GM18519 (cell line): ENCODE data around the gene DRG1.
"Not testable (repeated sequence)": the region's sequence is repeated elsewhere in the genome, so short reads cannot be mapped to it uniquely, and the experiment has no call there.

Experiments used
- ATAC-seq: cut with Tn5 transposase; IDR thresholded peaks from one replicate; pipeline ENCODE4 v1.9.1; 2021; ENCODE audit warnings: mild to moderate bottlenecking, moderate library complexity; ENCODE audit not compliant: unreplicated experiment, low FRiP score

DRG1 gene

DNA sequence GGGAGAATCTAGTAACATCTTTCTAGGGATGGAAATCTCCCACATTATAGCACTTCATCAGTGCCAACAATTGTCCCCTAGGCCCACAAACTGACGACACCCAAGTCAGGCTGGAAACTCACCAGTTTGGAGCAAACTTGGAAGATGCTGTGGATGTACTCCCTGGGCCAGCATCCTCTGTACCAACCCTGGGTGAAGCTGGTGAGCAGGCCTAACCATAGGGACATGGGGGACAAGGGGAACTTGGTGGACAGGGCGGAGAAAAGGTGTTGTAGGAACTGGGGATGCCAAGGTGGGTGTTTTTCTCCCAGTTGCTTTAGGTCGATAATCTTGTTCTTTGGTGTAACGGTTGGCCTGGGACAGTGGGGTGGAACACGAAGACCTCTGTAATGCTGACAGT is 42.2 kb downstream of the DRG1 start:
- ATAC-seq = no peak

DNA sequence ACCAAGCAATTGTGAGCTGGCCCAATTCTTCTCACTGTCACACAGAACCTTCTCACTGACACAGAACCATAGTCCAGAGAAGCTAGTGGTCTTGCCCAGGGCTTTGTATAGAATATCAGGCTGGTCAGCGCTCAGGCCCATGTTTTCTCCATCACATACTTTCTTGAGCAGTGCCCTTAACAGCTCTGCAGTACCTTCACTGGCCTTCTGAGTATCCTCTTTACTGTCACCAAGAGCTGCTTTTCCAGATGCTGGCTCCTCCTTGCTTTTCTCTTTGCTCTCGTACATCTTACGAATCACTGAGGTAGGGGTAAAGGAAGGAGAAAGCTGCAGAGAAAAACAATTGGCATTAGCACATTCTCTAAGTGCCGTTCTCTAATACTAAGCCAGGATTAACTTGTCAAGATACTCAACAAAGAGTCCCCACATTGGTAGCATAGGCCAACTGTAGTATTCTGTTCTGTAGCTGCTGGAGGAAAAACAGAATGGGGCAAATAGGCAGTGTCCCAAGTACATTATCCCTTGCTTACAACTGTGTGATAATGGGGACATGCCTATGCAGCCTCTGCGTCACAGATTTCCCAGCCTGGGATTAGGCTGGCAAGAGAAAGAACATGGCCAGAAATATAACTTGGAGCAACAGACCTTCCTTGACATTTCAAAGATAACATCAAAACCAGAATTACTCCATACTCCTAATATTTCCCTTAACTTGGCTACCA is 43.5 kb downstream of the DRG1 start:
- ATAC-seq = no peak

DNA sequence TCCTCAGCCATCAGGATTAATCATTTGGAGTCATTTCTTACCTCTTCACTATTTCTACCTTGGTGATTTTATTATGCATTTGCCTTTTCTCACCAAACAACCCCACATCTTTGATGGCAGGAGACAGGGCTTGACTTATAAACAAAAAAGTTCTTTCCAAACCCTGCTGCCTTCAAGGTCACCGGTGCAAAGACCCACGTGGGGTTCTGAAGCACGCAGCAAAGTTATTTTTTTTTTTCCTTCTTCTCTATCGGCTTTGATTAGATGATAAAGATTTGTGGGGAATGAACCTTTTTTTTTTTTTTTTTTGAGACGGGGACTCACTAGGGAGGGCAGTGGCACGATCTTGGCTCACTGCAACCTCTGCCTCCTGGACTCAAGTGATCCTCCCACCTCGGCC is 44.1 kb downstream of the DRG1 start:
- ATAC-seq = no peak

DNA sequence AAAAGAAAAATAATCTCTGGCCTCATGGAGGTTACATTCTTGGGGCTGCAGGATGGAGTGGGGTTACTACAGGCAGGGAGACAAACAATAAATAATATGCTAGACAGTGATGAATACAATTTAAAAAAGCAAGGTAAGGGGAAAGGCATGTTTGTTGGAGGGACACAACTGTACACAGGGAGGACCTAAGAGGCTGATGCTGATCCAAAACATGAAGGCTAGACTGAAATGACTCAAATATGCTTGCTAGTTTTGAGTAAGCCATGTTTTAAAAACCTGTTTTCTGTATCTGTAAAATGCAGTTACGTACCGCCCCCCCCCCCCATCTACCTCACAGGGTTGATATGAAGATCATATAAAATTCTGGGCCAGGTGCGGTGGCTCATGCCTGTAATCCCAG is 46.2 kb downstream of the DRG1 start:
- ATAC-seq = no peak

DNA sequence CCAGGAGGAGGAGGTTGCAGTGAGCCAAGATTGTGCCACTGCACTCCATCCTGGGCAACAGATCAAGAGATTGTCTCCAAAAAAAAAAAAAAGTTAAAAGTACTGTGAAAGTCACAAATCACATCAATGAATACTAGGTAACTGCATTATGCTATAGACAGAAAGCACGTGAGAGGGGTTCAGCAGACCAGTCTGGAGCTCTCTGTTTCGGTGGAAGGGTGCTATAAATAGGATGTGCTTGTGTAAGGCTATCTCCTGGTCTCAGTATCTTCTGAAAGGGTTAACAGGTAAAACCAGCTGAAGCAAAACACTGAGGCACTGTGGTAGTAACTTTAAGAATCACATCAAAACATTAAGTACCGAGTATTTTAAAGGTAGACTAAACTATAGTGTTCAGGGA is 46.8 kb downstream of the DRG1 start:
- ATAC-seq = no peak

DNA sequence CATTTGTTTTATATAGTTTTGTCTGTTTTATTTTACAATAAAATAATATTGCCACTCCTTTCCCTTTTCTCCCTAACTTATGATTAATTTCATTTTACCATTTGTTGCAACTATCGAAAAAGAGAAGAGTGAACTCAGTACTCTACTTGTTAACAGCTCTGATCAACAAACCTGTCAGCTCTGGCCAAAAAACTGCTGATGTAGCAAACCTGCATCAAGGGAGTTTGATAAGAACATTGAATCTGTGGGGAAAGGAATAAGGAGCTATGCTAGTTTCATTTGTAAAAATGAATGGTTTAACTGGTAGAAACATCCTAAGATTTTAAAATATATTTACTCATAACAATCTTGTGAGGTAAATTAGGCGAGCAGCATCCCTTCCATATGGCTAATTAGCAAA is 47.4 kb downstream of the DRG1 start:
- ATAC-seq = no peak

DNA sequence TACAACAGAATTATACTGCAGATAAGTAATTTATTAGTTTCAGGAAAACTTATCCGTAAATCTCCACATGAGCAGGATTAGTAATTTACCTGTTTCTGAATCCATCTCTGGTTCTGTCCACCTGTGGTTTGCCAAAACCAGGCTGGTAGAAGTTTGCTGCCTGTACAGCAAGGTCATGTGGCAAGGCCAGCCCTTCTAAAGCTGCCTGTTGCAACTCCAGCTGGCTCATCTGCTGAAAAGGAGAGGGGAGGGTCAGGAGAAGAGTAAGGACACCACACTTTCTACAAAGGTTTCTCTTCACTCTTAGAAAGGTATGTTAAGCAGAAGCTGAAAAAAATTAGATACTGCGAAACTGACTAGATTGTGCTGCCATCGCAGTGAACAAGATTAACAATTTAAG is 47.9 kb downstream of the DRG1 start:
- no peak for ATAC-seq

DNA sequence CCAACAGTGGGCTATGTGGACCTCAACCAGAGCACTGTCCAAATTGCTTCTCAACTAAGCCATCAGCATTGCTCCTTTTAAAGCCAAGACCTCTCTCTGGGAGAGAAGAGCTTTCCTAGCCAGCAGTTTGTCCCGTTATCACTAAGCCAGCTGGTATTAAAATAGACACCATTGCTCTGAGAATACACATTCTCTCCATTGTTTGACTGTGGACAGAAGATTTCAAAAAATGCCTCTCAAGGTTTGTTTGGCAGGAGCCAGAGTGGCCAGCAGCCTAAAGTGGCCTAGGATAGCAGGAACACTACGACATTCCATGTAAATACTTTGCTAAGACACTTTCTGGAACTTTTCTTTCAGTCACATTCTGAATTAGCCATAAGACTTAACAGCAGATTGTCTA is 49.0 kb downstream of the DRG1 start:
- ATAC-seq = no peak

DNA sequence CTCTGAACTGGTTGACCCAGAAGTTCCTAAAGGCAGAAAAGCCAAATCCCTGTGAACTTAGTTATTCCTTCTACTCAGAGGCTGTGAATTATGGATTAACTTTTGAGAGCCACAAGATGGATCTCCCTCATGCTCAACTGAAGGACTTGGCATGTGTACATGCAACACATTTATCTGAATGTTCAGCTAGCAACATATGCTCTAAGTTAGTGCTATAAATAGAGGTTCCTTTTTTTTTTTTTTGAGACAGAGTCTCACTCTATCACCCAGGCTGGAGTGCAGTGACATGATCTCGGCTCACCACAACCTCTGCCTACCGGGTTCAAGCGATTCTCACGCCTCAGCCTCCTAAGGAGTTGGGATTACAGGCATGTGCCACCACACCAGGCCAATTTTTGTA is 50.1 kb downstream of the DRG1 start:
- ATAC-seq = no peak

DNA sequence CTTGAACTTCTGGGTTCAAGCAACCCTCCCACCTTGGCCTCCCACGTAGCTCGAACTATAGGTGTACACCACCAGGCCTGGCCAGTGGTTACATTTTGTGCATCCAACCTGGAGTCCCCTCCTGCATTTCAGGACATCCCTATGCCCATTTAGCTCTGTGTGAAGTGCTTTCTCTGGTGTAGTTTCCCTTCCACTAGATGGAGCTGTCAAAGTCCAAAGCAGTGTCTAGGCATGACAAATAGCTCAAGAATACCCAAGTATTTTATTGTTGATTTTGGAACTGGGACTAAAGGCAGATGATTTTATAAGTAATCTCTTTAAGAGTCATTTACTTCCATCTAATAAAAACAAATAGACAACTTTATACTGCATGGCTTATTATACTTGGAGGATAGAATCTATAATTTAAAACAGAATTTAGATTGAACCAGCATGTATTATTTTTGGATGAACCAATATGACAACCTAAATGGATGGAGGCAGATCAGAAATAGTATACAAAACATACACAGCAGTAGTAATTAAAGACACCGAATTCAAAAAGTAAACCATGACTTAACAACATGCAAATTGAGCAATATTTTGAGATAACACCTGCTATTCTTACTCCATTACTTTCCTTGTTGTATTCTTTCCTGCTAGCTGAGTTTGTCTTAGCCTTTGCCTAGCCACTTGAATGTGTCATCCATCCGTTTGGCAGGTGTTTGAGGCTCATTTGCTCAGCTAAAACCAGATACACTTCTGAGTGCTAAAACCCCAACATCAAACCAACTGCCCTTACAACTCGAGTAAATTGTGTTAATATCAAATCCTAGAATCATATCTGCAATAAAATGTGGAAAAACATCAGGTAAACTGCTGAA is 52.5 kb downstream of the DRG1 start:
- ATAC-seq = no peak

DNA sequence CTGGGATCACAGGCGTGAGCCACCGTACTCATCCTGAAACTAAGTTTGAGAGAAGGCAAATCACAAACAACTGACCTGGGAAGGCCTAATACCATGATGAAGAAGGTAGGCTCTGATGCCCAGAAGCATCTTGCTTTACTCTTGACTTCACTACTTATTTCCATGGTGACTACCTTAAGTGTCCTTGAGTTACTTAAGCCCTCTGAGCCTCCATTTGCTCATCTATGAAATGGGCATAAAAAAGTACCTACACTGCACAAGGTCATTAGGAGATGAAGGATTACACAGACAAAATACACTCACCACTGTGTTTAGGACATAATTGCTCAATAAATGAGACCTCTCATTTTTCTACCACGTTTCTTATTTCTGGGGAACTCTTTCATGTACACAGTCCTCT is 62.3 kb downstream of the DRG1 start:
- ATAC-seq = no peak

DNA sequence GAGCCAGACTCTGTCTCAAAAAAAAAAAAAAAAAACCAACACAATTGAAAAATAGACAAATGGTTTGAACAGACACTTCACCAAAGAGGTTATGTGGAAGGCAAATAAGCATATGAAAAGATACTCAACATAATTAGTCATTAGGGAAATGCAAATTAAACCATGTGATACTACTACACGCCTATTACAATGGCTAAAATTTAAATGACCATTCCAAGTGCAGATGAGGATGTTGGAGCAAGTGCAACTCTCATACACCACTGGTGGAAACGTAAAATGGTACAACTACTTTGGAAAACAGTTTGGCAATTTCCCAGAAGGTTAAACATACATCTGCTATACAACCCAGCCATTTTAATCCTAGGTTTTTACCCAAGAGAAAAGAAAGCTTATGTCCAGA is 65.9 kb downstream of the DRG1 start:
- ATAC-seq = no peak

DNA sequence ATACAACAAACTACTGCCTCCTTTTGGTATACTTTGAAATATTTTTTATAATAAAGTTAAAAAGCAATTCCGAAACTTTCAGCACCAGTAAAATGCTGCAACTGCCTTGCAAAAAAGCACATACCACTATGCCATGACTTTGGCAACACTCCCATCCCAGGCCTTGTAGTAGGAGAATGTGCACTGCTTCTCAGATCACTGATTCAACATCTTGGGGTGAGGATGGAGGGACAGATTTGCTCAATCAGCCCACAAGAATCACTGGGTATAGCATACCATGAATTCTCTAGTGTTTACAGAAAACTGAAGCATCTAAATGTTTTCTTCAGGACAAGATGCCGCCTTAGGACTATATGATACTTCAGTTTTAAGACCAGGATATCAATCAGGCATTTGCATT is 75.3 kb downstream of the DRG1 start:
- no peak for ATAC-seq

DNA sequence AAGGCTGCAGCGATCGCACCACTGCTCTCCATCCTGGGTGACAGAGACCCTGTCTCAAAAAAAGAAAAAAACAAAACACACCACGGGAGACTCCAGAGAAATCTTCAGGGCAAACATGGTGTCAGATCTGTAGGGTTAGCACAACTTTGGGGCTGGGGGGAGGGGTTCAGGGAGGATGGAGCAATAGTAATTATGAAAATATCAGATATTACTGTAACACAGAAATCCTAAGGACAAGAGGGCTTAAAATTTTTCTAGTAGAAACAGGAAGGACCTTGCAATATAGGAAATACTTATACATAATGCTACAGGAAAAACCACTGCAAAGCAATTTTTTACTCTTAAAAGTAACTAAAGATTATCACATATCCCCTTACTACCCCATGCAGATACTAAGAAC is 76.4 kb downstream of the DRG1 start:
- no peak for ATAC-seq

DNA sequence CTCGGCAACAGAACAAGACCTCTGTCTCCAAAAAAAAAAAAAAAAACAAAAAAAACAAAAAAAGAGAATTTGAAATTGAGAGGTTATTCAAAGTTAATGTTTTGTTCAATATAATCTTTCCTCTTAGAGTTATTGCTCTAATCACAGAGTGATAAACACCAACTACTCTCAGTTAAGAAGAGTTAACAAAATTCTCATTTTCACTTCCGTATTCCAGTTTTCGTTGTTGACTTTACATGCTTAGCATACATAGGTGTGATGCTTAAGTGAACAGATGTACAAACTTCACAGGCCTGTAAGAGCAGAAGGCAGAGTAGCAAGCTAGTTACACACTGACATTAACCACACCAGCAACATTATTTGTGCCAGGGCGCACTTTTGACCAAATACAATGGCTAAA is 77.9 kb downstream of the DRG1 start:
- no peak for ATAC-seq

DNA sequence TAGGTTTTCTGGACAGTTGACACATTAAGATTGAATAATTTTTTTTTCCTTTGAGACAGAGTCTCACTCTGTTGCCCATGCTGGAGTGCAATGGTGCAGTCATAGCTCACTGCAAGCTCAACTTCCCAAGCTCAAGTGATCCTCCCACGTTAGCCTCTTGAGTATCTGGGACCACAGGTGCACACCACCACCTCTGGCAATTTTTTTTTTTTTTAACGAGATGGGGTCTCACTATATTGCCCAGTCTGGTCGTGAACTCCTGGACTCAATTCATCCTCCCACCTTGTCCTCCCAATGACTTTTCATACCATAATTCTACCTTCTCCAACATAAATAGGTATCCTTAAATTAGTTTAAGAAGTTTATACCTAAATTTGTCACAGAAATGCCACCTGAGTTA is 81.7 kb downstream of the DRG1 start:
- ATAC-seq = no peak

DNA sequence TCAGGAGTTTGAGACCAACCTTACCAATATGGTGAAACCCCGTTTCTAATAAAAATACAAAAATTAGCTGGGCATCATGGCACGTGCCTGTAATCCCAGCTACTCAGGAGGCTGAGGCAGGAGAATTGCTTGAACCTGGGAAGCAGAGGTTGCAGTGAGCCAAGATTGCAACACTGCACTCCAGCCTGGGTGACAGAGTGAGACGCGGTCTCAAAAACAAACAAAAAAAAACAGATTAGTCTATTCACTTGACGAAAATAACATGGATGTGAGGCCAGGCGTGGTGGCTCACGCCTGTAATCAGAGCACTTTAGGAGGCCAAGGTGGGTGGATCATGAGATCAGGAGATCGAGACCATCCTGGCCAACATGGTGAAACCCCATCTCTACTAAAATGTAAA is 83.1 kb downstream of the DRG1 start:
- ATAC-seq = not testable (repeated sequence)
